ENCODE data around the gene PLXNA3.

- TF ChIP-seq POLR2AphosphoS5 (IDR thresholded peaks at IDR 0.05; ENCODE audit: low read depth, low read length), result no peak
- TF ChIP-seq POLR2A (IDR thresholded peaks at IDR 0.05; ENCODE audit: low read depth, low read length), result no peak
Observed at GRCh38 chrX:154417157-154417556, 40.9 kb upstream of the PLXNA3 start.

All from GM12891 (cell line).